ENCODE results near the gene TPSD1. TPM values are rescaled to one million over a fixed set of nuclear protein-coding genes. Genes with fewer than 3 reads are reported as not detected.

The TPSD1 gene
- total and polyA plus RNA-seq, 9 of the 15 experiments (the other 6 are each of a cell fraction or from before 2014, with no cell fraction given) = not detected

DNA sequence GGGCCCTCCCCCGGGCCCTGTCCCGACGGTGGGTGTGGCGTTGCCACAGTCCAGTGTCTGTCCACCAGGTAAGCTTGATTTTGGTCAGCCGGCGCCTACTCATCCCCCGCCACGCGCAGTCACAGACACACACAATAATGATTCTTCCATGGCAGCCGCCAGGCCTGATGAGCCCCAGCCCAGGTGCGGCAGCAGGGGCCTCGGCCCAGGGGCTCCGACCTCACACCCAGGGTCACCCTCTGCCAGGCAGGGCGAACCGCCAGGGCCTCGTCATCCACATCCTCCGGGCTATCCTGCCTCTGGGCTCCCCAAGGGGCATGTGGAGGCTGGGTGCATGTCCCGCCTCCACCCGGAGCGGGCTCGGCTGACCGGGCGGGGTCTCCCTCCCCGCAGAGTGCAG is 38.3 kb upstream of the TPSD1 start:
- H3K4me1 ChIP-seq (replicated peaks in 1 of 2; ENCODE audit: control insufficient read depth in 2 of 2, insufficient read depth in 2 of 2, low read length in 2 of 2) = peaks cover 0 to 74% of the 10 kb centered on the region in 2 experiments; a peak in 2 of 5 replicates
- ChIA-PET POLR2A (interaction anchor here (1.1 kb wide), 1 partner anchor 9 kb away, joined by 3 read pairs; no protein-coding TSS in a partner anchor), CTCF (ENCODE audit: low intra/inter-chr PET ratio) (no interaction called here)
- peaks cover 56 to 91% of the 10 kb centered on the region in 2 experiments for H3K27me3 ChIP-seq (ENCODE audit: control insufficient read depth in 2 of 2, insufficient read depth in 2 of 2, low read length in 2 of 2)
- no peaks in the 10 kb centered on the region for H3K9me1 ChIP-seq (ENCODE audit: control insufficient read depth, insufficient read depth, low read length)
- ATAC-seq (no peak), DNase-seq (ENCODE audit: extremely low read depth in 1 of 4, low spot score in 3 of 4) (no peak), FAIRE-seq (no peak)
- intact Hi-C loops (cut with micrococcal nuclease) (no loop called here), in situ Hi-C loops (cut with MboI) (no loop called here)
- under 1% methylated on average over 14 of the region's 24 CpGs for WGBS (ENCODE audit: insufficient coverage, low coverage, missing lambda C conversion rate)
- H3K4me3 ChIP-seq = no peak overlapping the region
- no peaks in the 10 kb centered on the region for H3K79me2 ChIP-seq (ENCODE audit: control insufficient read depth, insufficient read depth, low read length)
- TF ChIP-seq STAT5A (IDR thresholded peaks at IDR 0.05; ENCODE audit: borderline replicate concordance, low read length) (no peak), SREBF2 (CRISPR knock-in tag; IDR thresholded peaks at IDR 0.05) (no peak), BHLHE40 (IDR thresholded peaks at IDR 0.05; ENCODE audit: low read length) (no peak), SP2 (IDR thresholded peaks at IDR 0.05; ENCODE audit: extremely low read depth, low read depth, low read length, poor library complexity, severe bottlenecking) (no peak), HIVEP1 (CRISPR knock-in tag; IDR thresholded peaks at IDR 0.05) (no peak), SMAD1 (IDR thresholded peaks at IDR 0.05; ENCODE audit: low read depth, low read length, partially characterized antibody) (no peak)
- TF ChIP-seq, protein P1, sequence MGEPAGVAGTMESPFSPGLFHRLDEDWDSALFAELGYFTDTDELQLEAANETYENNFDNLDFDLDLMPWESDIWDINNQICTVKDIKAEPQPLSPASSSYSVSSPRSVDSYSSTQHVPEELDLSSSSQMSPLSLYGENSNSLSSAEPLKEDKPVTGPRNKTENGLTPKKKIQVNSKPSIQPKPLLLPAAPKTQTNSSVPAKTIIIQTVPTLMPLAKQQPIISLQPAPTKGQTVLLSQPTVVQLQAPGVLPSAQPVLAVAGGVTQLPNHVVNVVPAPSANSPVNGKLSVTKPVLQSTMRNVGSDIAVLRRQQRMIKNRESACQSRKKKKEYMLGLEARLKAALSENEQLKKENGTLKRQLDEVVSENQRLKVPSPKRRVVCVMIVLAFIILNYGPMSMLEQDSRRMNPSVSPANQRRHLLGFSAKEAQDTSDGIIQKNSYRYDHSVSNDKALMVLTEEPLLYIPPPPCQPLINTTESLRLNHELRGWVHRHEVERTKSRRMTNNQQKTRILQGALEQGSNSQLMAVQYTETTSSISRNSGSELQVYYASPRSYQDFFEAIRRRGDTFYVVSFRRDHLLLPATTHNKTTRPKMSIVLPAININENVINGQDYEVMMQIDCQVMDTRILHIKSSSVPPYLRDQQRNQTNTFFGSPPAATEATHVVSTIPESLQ (CRISPR knock-in tag; IDR thresholded peaks at IDR 0.05) = no peak
- TF ChIP-seq, protein P2, sequence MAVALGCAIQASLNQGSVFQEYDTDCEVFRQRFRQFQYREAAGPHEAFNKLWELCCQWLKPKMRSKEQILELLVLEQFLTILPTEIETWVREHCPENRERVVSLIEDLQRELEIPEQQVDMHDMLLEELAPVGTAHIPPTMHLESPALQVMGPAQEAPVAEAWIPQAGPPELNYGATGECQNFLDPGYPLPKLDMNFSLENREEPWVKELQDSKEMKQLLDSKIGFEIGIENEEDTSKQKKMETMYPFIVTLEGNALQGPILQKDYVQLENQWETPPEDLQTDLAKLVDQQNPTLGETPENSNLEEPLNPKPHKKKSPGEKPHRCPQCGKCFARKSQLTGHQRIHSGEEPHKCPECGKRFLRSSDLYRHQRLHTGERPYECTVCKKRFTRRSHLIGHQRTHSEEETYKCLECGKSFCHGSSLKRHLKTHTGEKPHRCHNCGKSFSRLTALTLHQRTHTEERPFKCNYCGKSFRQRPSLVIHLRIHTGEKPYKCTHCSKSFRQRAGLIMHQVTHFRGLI (CRISPR knock-in tag; IDR thresholded peaks at IDR 0.05) = no peak
- TF ChIP-seq, protein P3, sequence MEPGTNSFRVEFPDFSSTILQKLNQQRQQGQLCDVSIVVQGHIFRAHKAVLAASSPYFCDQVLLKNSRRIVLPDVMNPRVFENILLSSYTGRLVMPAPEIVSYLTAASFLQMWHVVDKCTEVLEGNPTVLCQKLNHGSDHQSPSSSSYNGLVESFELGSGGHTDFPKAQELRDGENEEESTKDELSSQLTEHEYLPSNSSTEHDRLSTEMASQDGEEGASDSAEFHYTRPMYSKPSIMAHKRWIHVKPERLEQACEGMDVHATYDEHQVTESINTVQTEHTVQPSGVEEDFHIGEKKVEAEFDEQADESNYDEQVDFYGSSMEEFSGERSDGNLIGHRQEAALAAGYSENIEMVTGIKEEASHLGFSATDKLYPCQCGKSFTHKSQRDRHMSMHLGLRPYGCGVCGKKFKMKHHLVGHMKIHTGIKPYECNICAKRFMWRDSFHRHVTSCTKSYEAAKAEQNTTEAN (CRISPR knock-in tag; IDR thresholded peaks at IDR 0.05) = no peak
- TF ChIP-seq, protein P4, sequence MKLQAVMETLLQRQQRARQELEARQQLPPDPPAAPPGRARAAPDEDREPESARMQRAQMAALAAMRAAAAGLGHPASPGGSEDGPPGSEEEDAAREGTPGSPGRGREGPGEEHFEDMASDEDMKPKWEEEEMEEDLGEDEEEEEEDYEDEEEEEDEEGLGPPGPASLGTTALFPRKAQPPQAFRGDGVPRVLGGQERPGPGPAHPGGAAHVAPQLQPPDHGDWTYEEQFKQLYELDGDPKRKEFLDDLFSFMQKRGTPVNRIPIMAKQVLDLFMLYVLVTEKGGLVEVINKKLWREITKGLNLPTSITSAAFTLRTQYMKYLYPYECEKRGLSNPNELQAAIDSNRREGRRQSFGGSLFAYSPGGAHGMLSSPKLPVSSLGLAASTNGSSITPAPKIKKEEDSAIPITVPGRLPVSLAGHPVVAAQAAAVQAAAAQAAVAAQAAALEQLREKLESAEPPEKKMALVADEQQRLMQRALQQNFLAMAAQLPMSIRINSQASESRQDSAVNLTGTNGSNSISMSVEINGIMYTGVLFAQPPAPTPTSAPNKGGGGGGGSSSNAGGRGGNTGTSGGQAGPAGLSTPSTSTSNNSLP (IDR thresholded peaks at IDR 0.05; ENCODE audit: borderline replicate concordance, low read depth, low read length) = no peak
- TF ChIP-seq, protein P5, sequence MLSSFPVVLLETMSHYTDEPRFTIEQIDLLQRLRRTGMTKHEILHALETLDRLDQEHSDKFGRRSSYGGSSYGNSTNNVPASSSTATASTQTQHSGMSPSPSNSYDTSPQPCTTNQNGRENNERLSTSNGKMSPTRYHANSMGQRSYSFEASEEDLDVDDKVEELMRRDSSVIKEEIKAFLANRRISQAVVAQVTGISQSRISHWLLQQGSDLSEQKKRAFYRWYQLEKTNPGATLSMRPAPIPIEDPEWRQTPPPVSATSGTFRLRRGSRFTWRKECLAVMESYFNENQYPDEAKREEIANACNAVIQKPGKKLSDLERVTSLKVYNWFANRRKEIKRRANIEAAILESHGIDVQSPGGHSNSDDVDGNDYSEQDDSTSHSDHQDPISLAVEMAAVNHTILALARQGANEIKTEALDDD (IDR thresholded peaks at IDR 0.05) = no peak
- no peak overlapping the region for H2AFZ ChIP-seq (ENCODE audit: low read depth, low read length)
- BruUV-seq (replicated peaks) = no TSS peak
- H3K9me3 ChIP-seq (replicated peaks; ENCODE audit: control insufficient read depth, insufficient read depth, low read depth, low read length) = no peaks in the 10 kb centered on the region
- no peak overlapping the region for H3K27ac ChIP-seq (ENCODE audit: extremely low read depth, low read depth, low read length)
- no peak overlapping the region for H3K9ac ChIP-seq (ENCODE audit: insufficient read depth in 1 of 2, low read depth in 2 of 2, low read length in 2 of 2)
- no peak overlapping the region for H3K4me2 ChIP-seq (ENCODE audit: insufficient read depth, low read length)
- H3K36me3 ChIP-seq (ENCODE audit: control insufficient read depth, insufficient read depth, low read length) = no peaks in the 10 kb centered on the region
- H4K20me1 ChIP-seq (replicated peaks; ENCODE audit: control insufficient read depth, insufficient read depth, low read length) = peaks cover 14% of the 10 kb centered on the region
